ENCODE results near the gene TMCO1. TPM values are rescaled to one million over a fixed set of nuclear protein-coding genes. Genes with fewer than 3 reads are reported as not detected.

Gene TMCO1, protein sequence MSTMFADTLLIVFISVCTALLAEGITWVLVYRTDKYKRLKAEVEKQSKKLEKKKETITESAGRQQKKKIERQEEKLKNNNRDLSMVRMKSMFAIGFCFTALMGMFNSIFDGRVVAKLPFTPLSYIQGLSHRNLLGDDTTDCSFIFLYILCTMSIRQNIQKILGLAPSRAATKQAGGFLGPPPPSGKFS
- 101 and 103 TPM in 2 replicates for total RNA-seq
- long read RNA-seq, full-length matches to known transcripts: 587 of 611 reads
- long read RNA-seq, partial matches to known transcripts: 5 of 611 reads
- long read RNA-seq, other reads (novel, unspliced or antisense): 19 of 611 reads

DNA sequence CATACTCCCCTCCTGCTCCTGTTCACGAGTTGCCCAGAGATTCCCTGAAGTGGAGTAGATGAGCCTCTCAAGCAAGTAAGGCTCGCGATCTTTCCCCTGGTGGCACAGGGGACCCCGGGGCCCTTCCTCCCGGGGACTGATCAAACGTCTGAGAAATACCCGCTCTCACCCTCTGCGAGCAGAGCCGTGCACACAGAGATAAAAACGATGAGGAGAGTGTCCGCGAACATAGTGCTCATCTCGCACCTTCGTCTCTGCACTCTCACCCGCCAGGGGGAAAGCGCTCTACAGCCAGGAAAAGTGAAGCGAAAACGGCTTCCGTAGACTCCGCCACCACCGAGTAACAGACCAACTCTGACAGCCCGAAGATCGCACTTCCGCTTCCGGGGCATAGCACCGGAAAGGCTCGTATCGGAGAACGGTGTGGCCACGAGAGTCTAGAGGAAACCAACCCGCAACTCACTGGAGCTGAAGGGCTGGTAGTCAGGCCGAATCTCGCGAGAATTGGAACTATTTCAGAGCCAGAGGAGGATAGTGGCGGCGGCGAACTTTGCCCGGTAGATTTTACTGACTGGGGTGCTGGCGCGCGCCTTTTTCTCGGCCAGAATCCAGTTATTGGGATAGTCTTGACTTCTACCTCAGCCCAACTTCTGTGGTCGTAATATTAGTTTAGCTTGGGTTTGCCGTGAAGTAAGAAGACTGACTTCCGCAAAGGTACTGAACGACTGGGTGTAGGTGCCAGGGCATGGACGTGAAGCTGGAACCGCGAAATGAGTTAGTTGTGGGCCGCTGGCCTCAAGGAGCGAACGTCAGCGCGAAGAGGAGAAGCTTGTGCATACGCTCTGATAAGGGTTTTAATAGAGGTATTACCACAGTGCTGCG is at the start of gene TMCO1:
TMCO1 (minus strand) TSS at position 356 of the 882 bp plus-strand sequence; CDS start at position 239, 117 bp downstream.
- TF ChIP-seq, protein P1, sequence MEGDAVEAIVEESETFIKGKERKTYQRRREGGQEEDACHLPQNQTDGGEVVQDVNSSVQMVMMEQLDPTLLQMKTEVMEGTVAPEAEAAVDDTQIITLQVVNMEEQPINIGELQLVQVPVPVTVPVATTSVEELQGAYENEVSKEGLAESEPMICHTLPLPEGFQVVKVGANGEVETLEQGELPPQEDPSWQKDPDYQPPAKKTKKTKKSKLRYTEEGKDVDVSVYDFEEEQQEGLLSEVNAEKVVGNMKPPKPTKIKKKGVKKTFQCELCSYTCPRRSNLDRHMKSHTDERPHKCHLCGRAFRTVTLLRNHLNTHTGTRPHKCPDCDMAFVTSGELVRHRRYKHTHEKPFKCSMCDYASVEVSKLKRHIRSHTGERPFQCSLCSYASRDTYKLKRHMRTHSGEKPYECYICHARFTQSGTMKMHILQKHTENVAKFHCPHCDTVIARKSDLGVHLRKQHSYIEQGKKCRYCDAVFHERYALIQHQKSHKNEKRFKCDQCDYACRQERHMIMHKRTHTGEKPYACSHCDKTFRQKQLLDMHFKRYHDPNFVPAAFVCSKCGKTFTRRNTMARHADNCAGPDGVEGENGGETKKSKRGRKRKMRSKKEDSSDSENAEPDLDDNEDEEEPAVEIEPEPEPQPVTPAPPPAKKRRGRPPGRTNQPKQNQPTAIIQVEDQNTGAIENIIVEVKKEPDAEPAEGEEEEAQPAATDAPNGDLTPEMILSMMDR (IDR thresholded peaks at IDR 0.05): peak; percentile 39
- no peaks in the 10 kb centered on the region for H3K9me3 Mint-ChIP-seq (ENCODE audit: unreplicated experiment)
- H3K4me3 Mint-ChIP-seq (ENCODE audit: unreplicated experiment): peak within 1 kb of the TSS; percentile 94
- DNase-seq (ENCODE audit: extremely low spot score, unreplicated experiment): peak; percentile 96
- peak within 1 kb of the TSS; percentile 98 for H3K27ac Mint-ChIP-seq (ENCODE audit: unreplicated experiment)
- peaks cover 30% of the 10 kb centered on the region for H3K36me3 Mint-ChIP-seq (ENCODE audit: unreplicated experiment)
- peaks cover 48% of the 10 kb centered on the region for H3K4me1 Mint-ChIP-seq (ENCODE audit: unreplicated experiment)
- H3K27me3 Mint-ChIP-seq (ENCODE audit: unreplicated experiment): no peaks in the 10 kb centered on the region

DNA sequence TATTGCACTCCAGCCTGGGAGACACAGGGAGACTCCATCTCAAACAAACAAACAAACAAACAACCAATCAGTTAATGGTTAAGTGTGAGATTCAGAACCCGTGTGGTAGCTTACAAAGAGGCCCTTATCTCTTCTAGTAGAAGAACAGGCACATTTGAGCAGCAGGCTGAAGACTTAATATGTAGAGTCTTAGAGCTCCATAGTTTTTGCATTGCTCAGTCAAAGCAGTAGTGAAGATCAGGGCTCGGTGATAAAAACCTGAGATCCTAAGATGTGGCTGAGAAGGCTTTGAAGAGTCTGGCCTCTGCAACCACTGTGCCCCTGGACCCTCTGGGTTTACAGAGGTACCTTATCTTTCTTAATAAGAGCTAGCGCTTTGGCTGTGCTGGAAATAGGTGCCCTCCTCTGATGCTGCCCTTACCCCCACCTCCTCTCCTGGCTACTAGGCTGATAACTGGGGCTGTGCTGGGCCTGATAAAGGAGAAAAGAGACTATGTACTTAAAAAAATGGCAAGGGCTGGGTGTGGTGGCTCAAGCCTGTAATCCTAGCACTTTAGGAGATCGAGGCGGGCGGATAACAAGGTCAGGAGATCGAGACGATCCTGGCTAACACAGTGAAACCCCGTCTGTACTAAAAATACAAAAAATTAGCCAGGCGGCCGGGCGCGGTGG is 48.3 kb upstream of the TMCO1 start:
- Mint-ChIP-seq H3K9me3 (ENCODE audit: unreplicated experiment) (no peaks in the 10 kb centered on the region), H3K36me3 (ENCODE audit: unreplicated experiment) (no peaks in the 10 kb centered on the region), H3K27me3 (ENCODE audit: unreplicated experiment) (no peaks in the 10 kb centered on the region), H3K27ac (ENCODE audit: unreplicated experiment) (no peak overlapping the region), H3K4me1 (ENCODE audit: unreplicated experiment) (peaks cover 2% of the 10 kb centered on the region), H3K4me3 (ENCODE audit: unreplicated experiment) (no peak overlapping the region)
- DNase-seq (ENCODE audit: extremely low spot score, unreplicated experiment): no peak
- TF ChIP-seq, protein P1 (IDR thresholded peaks at IDR 0.05): no peak

DNA sequence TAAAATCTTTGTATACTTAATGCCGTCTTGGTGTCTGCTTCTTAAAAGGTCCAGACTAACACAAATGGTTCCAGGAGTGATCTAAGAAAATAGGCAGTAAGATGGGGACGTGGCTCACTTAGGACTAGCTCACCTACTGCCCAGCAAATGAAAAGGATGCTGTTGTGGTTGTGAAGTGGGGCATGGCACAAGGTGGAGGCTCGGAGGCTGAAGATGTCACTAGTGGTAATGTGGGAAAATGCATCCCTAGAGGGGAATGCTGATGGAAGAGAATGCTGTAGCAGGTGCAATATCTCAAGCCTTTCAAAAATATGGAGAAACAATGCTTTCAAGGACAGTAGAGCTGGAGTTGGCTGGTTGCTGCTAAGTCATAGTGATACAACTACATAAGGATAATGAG is 47.5 kb upstream of the TMCO1 start:
- Mint-ChIP-seq H3K27me3 (ENCODE audit: unreplicated experiment) (no peaks in the 10 kb centered on the region), H3K4me3 (ENCODE audit: unreplicated experiment) (no peak overlapping the region), H3K36me3 (ENCODE audit: unreplicated experiment) (no peaks in the 10 kb centered on the region), H3K27ac (ENCODE audit: unreplicated experiment) (no peak overlapping the region), H3K9me3 (ENCODE audit: unreplicated experiment) (no peaks in the 10 kb centered on the region), H3K4me1 (ENCODE audit: unreplicated experiment) (peaks cover 2% of the 10 kb centered on the region)
- TF ChIP-seq, protein P1 (IDR thresholded peaks at IDR 0.05): no peak
- no peak for DNase-seq (ENCODE audit: extremely low spot score, unreplicated experiment)

DNA sequence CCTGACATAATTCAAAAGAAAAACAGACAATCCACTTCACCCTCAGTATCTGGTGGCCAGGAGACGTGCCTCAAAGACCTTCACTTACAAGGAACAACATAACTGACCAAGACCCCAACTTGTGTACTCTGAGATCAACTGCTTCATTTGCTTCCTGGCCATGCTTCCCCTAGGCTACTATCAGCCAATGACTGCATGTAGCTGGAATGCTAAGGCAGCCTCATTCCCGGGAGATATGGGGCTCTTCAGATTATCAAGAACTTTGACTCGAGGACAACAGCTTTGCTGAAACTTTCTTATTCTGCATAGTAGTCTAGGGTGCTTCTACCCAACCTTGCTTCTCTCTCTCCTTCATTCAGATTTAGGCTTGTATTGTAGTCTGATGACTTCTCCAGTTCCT is 47.1 kb upstream of the TMCO1 start:
- H3K4me1 Mint-ChIP-seq (ENCODE audit: unreplicated experiment): peaks cover 2% of the 10 kb centered on the region
- no peaks in the 10 kb centered on the region for H3K27me3 Mint-ChIP-seq (ENCODE audit: unreplicated experiment)
- TF ChIP-seq, protein P1 (IDR thresholded peaks at IDR 0.05): no peak
- H3K4me3 Mint-ChIP-seq (ENCODE audit: unreplicated experiment): no peak overlapping the region
- no peaks in the 10 kb centered on the region for H3K9me3 Mint-ChIP-seq (ENCODE audit: unreplicated experiment)
- no peaks in the 10 kb centered on the region for H3K36me3 Mint-ChIP-seq (ENCODE audit: unreplicated experiment)
- H3K27ac Mint-ChIP-seq (ENCODE audit: unreplicated experiment): no peak overlapping the region
- DNase-seq (ENCODE audit: extremely low spot score, unreplicated experiment): no peak
